DND-41 (cell line): ENCODE data around the gene NCAM2.

Experiments used
- CTCF ChIP-seq: IDR thresholded peaks from 2 replicates; pipeline ENCODE4 v1.5.1; 2012; ENCODE audit warnings: borderline replicate concordance, low read length, moderate library complexity, mild to moderate bottlenecking; ENCODE audit not compliant: poor library complexity, severe bottlenecking; ENCODE audit errors: extremely low read depth
- EZH2 ChIP-seq: IDR thresholded peaks from 3 replicates; pipeline ENCODE4 v1.6.1; 2012; ENCODE audit warnings: borderline replicate concordance, low read depth, mild to moderate bottlenecking, moderate library complexity, low read length, inconsistent platforms; ENCODE audit not compliant: severe bottlenecking

- TF ChIP-seq CTCF (no peak), EZH2 (no peak)
Measured at GRCh38 chr21:21246007-21246406, 247.8 kb downstream of the NCAM2 start.
